ENCODE results near the gene HRH1.

GRCh38 chr3:11136830-11137626 is 17.3 kb upstream of the HRH1 start:
- TF ChIP-seq, protein P1, sequence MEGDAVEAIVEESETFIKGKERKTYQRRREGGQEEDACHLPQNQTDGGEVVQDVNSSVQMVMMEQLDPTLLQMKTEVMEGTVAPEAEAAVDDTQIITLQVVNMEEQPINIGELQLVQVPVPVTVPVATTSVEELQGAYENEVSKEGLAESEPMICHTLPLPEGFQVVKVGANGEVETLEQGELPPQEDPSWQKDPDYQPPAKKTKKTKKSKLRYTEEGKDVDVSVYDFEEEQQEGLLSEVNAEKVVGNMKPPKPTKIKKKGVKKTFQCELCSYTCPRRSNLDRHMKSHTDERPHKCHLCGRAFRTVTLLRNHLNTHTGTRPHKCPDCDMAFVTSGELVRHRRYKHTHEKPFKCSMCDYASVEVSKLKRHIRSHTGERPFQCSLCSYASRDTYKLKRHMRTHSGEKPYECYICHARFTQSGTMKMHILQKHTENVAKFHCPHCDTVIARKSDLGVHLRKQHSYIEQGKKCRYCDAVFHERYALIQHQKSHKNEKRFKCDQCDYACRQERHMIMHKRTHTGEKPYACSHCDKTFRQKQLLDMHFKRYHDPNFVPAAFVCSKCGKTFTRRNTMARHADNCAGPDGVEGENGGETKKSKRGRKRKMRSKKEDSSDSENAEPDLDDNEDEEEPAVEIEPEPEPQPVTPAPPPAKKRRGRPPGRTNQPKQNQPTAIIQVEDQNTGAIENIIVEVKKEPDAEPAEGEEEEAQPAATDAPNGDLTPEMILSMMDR (IDR thresholded peaks at IDR 0.05) = no peak
- TF ChIP-seq EP300 (IDR thresholded peaks at IDR 0.05) = peak; percentile 99
- no peak for TF ChIP-seq POLR2A (IDR thresholded peaks at IDR 0.05; ENCODE audit: low read depth)
- peak; percentile 88 to 94 for TF ChIP-seq POLR2AphosphoS5 (IDR thresholded peaks at IDR 0.05)

All from esophagus muscularis mucosa (tissue), 4 donors.